Peyer's patch (tissue), 4 donors: ENCODE measurements around the gene TUBD1.

Experiments
- CTCF ChIP-seq, 6 experiments: fragments of 450-650 bp in 4 of 6; fragments of 200-600 bp in 2 of 6; sonication (generic) in 1 of 6; IDR thresholded peaks; one replicate each; pipeline ENCODE4 v1.5.1; 2017 to 2019; ENCODE audit warnings: antibody characterized with exemption in 6 of 6, mild to moderate bottlenecking in 3 of 6, moderate library complexity in 1 of 6
- POLR2A ChIP-seq, 2 donors: fragments of 450-650 bp; IDR thresholded peaks; one replicate each; pipeline ENCODE4 v1.5.1; 2017; ENCODE audit warnings: antibody characterized with exemption in 2 of 2, mild to moderate bottlenecking in 2 of 2, moderate library complexity in 2 of 2

GRCh38 chr17:59829217-59830006, 63.3 kb downstream of the TUBD1 start:
- TF ChIP-seq CTCF (IDR thresholded peaks at IDR 0.05) (no peak), POLR2A (IDR thresholded peaks at IDR 0.05) (peak; percentile 48 to 88)
